ENCODE results near the gene LINGO4.

DNA sequence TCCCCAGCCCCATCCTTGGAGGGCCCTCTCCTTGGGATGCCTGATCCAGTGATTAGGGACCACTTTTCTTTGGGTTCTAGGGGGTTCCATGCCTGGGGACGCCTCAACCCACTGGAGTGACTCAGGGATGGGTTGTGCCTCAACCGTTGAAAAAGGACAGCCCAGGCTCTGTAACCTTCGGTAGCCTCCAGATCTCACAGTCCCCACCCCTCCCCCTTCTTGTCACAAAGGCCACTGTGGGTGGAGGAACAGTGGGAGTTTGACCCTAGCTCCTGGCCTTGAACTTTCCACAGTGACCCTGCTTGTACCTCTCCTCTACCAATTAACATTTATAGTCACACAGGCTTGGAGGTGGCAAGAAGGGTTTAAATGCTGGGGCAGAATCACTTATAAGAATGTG, 29.0 kb upstream of the LINGO4 start:
- TF ChIP-seq POLR2AphosphoS5 (IDR thresholded peaks at IDR 0.05; ENCODE audit: low read depth, low read length) (no peak), POLR2A (IDR thresholded peaks at IDR 0.05; ENCODE audit: low read depth, low read length) (no peak), TAF1 (IDR thresholded peaks at IDR 0.05; ENCODE audit: borderline replicate concordance, low read depth, low read length) (no peak)
